Measurements from ENCODE around the gene SOX5.

The SOX5 gene

GRCh38 chr12:23536293-23536692 lies 413.2 kb downstream of the SOX5 start:
- FAIRE-seq = no peak
- DNase-seq (ENCODE audit: insufficient read length, low spot score) = no peak
- TF ChIP-seq CTCF (IDR thresholded peaks at IDR 0.05; ENCODE audit: insufficient read depth, missing control alignments) = no peak

GRCh38 chr12:23535441-23535840 lies 414.0 kb downstream of the SOX5 start:
- FAIRE-seq (no peak), DNase-seq (ENCODE audit: insufficient read length, low spot score) (no peak)
- no peak for TF ChIP-seq CTCF (IDR thresholded peaks at IDR 0.05; ENCODE audit: insufficient read depth, missing control alignments)

- no peak for DNase-seq (ENCODE audit: insufficient read length, low spot score)
- TF ChIP-seq CTCF (IDR thresholded peaks at IDR 0.05; ENCODE audit: insufficient read depth, missing control alignments) = no peak
These were observed 415.3 kb downstream of the SOX5 start for GRCh38 chr12:23534196-23534595.

GRCh38 chr12:23533699-23534098 lies 415.8 kb downstream of the SOX5 start:
- FAIRE-seq = no peak
- TF ChIP-seq CTCF (IDR thresholded peaks at IDR 0.05; ENCODE audit: insufficient read depth, missing control alignments) = no peak
- no peak for DNase-seq (ENCODE audit: insufficient read length, low spot score)

More at GRCh38 chr12:23534196-23534595, 415.3 kb downstream of the SOX5 start:
- no peak for FAIRE-seq

- DNase-seq (ENCODE audit: insufficient read length, low spot score) (no peak), FAIRE-seq (no peak)
- TF ChIP-seq CTCF (IDR thresholded peaks at IDR 0.05; ENCODE audit: insufficient read depth, missing control alignments) = no peak
These were observed 416.2 kb downstream of the SOX5 start for GRCh38 chr12:23533265-23533664.

GRCh38 chr12:23528316-23528715 lies 421.2 kb downstream of the SOX5 start:
- TF ChIP-seq CTCF (IDR thresholded peaks at IDR 0.05; ENCODE audit: insufficient read depth, missing control alignments) = no peak
- DNase-seq (ENCODE audit: insufficient read length, low spot score) (no peak), FAIRE-seq (no peak)

GRCh38 chr12:23525450-23526072 lies 423.9 kb downstream of the SOX5 start:
- no peak for DNase-seq (ENCODE audit: insufficient read length, low spot score)
- TF ChIP-seq CTCF (IDR thresholded peaks at IDR 0.05; ENCODE audit: insufficient read depth, missing control alignments) = no peak
- FAIRE-seq = no peak
